ENCODE data around the gene S100A16.
"Not testable (repeated sequence)": the region's sequence is repeated elsewhere in the genome, so short reads cannot be mapped to it uniquely, and the experiment has no call there.

S100A16 gene

GRCh38 chr1:153563483-153563901 is 49.4 kb downstream of the S100A16 start:
- no peak for DNase-seq (ENCODE audit: low read depth)

GRCh38 chr1:153562021-153562420 is 50.9 kb downstream of the S100A16 start:
- DNase-seq (ENCODE audit: low read depth): not testable (repeated sequence)

GRCh38 chr1:153561466-153561985 is 51.4 kb downstream of the S100A16 start:
- DNase-seq (ENCODE audit: low read depth): no peak

- no peak for DNase-seq (ENCODE audit: low read depth)
Measured at GRCh38 chr1:153560771-153561465, 52.0 kb downstream of the S100A16 start.

- DNase-seq (ENCODE audit: low read depth): no peak
Measured at GRCh38 chr1:153560241-153560640, 52.7 kb downstream of the S100A16 start.

GRCh38 chr1:153557877-153558276 is 55.1 kb downstream of the S100A16 start:
- DNase-seq (ENCODE audit: low read depth): no peak
